ENCODE measurements around the gene ASB3.

The ASB3 gene

GRCh38 chr2:53622141-53622540, 164.6 kb downstream of the ASB3 start:
- H3K9ac ChIP-seq (ENCODE audit: low read length in 5 of 5), result no peak overlapping the region
- no peaks in the 10 kb centered on the region for H3K4me1 ChIP-seq (ENCODE audit: control insufficient read depth in 5 of 5, insufficient read depth in 5 of 5, low read length in 5 of 5)
- H3K27me3 ChIP-seq (ENCODE audit: control insufficient read depth in 5 of 5, insufficient read depth in 4 of 5, low read length in 5 of 5), result no peaks in the 10 kb centered on the region
- no peak overlapping the region for H3K27ac ChIP-seq (ENCODE audit: low read depth, low read length)
- peaks cover 0 to 5% (median 0%) of the 10 kb centered on the region in 5 donors for H3K9me3 ChIP-seq (ENCODE audit: control insufficient read depth in 5 of 5, low read length in 5 of 5)
- H3K36me3 ChIP-seq (ENCODE audit: control insufficient read depth in 5 of 5, insufficient read depth in 5 of 5, low read length in 5 of 5), result no peaks in the 10 kb centered on the region
- H3K4me3 ChIP-seq (ENCODE audit: low read depth in 1 of 5, low read length in 5 of 5), result no peak overlapping the region

GRCh38 chr2:53620981-53621380, 165.8 kb downstream of the ASB3 start:
- H3K27ac ChIP-seq (ENCODE audit: low read depth, low read length), result no peak overlapping the region
- no peaks in the 10 kb centered on the region for H3K27me3 ChIP-seq (ENCODE audit: control insufficient read depth in 5 of 5, insufficient read depth in 4 of 5, low read length in 5 of 5)
- no peak overlapping the region for H3K9ac ChIP-seq (ENCODE audit: low read length in 5 of 5)
- H3K9me3 ChIP-seq (ENCODE audit: control insufficient read depth in 5 of 5, low read length in 5 of 5), result peaks cover 0 to 5% (median 0%) of the 10 kb centered on the region in 5 donors
- no peaks in the 10 kb centered on the region for H3K4me1 ChIP-seq (ENCODE audit: control insufficient read depth in 5 of 5, insufficient read depth in 5 of 5, low read length in 5 of 5)
- H3K4me3 ChIP-seq (ENCODE audit: low read depth in 1 of 5, low read length in 5 of 5), result no peak overlapping the region
- H3K36me3 ChIP-seq (ENCODE audit: control insufficient read depth in 5 of 5, insufficient read depth in 5 of 5, low read length in 5 of 5), result no peaks in the 10 kb centered on the region

Data from subcutaneous abdominal adipose tissue (tissue), 5 donors.